ENCODE results near the gene LEP.

DNA sequence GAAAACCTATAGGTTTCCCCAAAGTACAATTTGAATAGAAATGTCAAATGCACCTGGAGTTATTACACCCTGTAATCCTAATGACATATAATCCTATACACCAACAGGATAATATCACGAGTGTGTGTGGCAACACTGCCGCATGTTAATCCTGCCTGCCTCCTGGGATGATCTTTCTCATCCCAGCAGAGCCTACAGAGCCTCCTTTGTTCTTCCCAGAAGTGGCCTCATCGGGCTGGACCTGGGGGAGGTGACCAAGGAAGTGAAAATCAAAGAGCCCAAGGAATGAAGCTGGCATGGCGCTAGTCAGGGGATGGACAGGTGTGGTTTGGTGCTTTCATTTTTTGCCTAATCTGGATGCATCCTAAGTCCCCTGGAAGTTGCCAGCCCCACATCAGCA, 29.5 kb upstream of the LEP start:
- TF ChIP-seq, protein P1, sequence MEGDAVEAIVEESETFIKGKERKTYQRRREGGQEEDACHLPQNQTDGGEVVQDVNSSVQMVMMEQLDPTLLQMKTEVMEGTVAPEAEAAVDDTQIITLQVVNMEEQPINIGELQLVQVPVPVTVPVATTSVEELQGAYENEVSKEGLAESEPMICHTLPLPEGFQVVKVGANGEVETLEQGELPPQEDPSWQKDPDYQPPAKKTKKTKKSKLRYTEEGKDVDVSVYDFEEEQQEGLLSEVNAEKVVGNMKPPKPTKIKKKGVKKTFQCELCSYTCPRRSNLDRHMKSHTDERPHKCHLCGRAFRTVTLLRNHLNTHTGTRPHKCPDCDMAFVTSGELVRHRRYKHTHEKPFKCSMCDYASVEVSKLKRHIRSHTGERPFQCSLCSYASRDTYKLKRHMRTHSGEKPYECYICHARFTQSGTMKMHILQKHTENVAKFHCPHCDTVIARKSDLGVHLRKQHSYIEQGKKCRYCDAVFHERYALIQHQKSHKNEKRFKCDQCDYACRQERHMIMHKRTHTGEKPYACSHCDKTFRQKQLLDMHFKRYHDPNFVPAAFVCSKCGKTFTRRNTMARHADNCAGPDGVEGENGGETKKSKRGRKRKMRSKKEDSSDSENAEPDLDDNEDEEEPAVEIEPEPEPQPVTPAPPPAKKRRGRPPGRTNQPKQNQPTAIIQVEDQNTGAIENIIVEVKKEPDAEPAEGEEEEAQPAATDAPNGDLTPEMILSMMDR (IDR thresholded peaks at IDR 0.05) = no peak
- TF ChIP-seq POLR2A (IDR thresholded peaks at IDR 0.05) = no peak

Measured in adrenal gland (tissue), 5 donors.